ENCODE data around the gene ZBBX.

DNA sequence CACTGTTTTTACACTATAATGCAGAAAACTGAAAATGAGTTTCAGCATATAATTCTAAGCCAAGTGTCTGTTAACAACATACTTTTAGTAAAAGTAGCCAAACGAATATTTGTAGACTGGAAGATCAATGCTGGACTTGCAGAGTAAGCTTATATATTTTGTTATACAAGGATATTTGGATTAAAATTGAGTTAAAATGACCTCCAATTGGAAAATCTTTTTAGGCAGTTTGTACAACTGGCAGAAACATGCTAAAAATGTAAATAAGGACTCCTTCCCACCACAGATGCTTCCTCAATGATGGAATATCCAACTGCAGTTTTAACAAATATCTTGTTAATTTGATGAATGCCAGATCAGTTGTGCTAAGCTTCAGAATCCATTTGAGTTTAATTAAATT lies 25.3 kb downstream of the ZBBX start:
- TF ChIP-seq POLR2A (IDR thresholded peaks at IDR 0.05; ENCODE audit: low read depth, low read length) (no peak), TAF1 (IDR thresholded peaks at IDR 0.05; ENCODE audit: low read depth, low read length) (no peak), POLR2AphosphoS5 (IDR thresholded peaks at IDR 0.05; ENCODE audit: low read depth, low read length) (no peak)

All from GM12891 (cell line).